Subcutaneous abdominal adipose tissue (tissue), 5 donors: ENCODE results near the gene HTR6.
"Not testable (repeated sequence)": the region's sequence is repeated elsewhere in the genome, so short reads cannot be mapped to it uniquely, and the experiment has no call there.

Source experiments
- H3K27ac ChIP-seq: one replicate; pipeline ENCODE4 v1.7.0; 2013; ENCODE audit warnings: low read depth, mild to moderate bottlenecking, inconsistent platforms, low read length, moderate library complexity
- H3K27me3 ChIP-seq, 5 donors: one replicate each; pipeline ENCODE4 v1.7.0; 2013; ENCODE audit warnings: low read length in 5 of 5, inconsistent platforms in 1 of 5; ENCODE audit not compliant: control insufficient read depth in 5 of 5, insufficient read depth in 4 of 5
- H3K36me3 ChIP-seq, 5 donors: one replicate each; pipeline ENCODE4 v1.7.0; 2013; ENCODE audit warnings: low read length in 5 of 5; ENCODE audit not compliant: control insufficient read depth in 5 of 5, insufficient read depth in 5 of 5
- H3K4me1 ChIP-seq, 5 donors: one replicate each; pipeline ENCODE4 v1.7.0; 2013; ENCODE audit warnings: low read length in 5 of 5, mild to moderate bottlenecking in 3 of 5, moderate library complexity in 1 of 5; ENCODE audit not compliant: control insufficient read depth in 5 of 5, insufficient read depth in 5 of 5
- H3K4me3 ChIP-seq, 5 donors: one replicate each; pipeline ENCODE4 v1.7.0; 2013; ENCODE audit warnings: low read length in 5 of 5, low read depth in 1 of 5
- H3K9ac ChIP-seq, 5 donors: one replicate each; pipeline ENCODE4 v1.7.0; 2013; ENCODE audit warnings: low read length in 5 of 5, mild to moderate bottlenecking in 4 of 5, moderate library complexity in 3 of 5
- H3K9me3 ChIP-seq, 5 donors: one replicate each; pipeline ENCODE4 v1.7.0; 2013; ENCODE audit warnings: low read length in 5 of 5; ENCODE audit not compliant: control insufficient read depth in 5 of 5
- donor health status: healthy.
- donor health status: healthy.
- donor health status: healthy.
- donor health status: healthy.
- donor health status: healthy.

HTR6 gene

GRCh38 chr1:19636065-19636464 lies 28.6 kb upstream of the HTR6 start:
- no peaks in the 10 kb centered on the region for H3K36me3 ChIP-seq
- H3K27me3 ChIP-seq, result no peaks in the 10 kb centered on the region
- H3K9me3 ChIP-seq, result no peaks in the 10 kb centered on the region
- H3K9ac ChIP-seq, result no peak overlapping the region
- H3K4me1 ChIP-seq, result peaks cover 0 to 10% (median 2%) of the 10 kb centered on the region in 5 donors
- H3K4me3 ChIP-seq, result no peak overlapping the region
- H3K27ac ChIP-seq, result peak overlapping the region; percentile 2

- not testable (repeated sequence) for H3K9ac ChIP-seq, H3K9me3 ChIP-seq, H3K27me3 ChIP-seq, H3K4me3 ChIP-seq, H3K36me3 ChIP-seq, H3K27ac ChIP-seq
- peaks cover 0 to 10% (median 2%) of the 10 kb centered on the region in 5 donors for H3K4me1 ChIP-seq
Measured at GRCh38 chr1:19636749-19637148, 27.9 kb upstream of the HTR6 start.

DNA sequence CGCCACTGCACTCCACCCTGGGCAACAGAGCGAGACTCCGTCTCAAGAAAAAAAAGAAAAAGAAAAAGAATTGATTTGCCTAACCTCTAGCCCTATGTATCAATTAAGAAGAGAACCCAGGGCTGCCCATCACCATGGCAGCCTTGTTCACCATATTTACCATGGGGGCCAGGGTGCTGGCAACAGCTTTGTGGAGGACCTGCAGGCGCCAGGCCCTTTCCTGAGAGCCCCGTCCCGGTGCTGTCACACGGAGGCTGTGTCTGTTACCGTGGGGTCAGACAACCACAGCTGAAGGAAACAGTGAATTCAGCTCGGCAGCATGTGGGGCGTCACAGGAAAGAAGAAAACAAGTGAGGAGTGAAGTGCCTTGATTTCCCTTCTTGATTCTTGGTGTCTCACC lies 27.1 kb upstream of the HTR6 start:
- Histone ChIP-seq H3K9me3 (no peaks in the 10 kb centered on the region), H3K4me1 (peaks cover 0 to 10% (median 2%) of the 10 kb centered on the region in 5 donors), H3K27ac (no peak overlapping the region), H3K9ac (no peak overlapping the region), H3K4me3 (no peak overlapping the region), H3K36me3 (no peaks in the 10 kb centered on the region), H3K27me3 (no peaks in the 10 kb centered on the region)

GRCh38 chr1:19639228-19639627 lies 25.4 kb upstream of the HTR6 start:
- H3K27ac ChIP-seq, H3K9me3 ChIP-seq, H3K27me3 ChIP-seq, H3K36me3 ChIP-seq, H3K9ac ChIP-seq, H3K4me3 ChIP-seq: not testable (repeated sequence)
- H3K4me1 ChIP-seq, result peaks cover 4 to 18% (median 10%) of the 10 kb centered on the region in 5 donors

DNA sequence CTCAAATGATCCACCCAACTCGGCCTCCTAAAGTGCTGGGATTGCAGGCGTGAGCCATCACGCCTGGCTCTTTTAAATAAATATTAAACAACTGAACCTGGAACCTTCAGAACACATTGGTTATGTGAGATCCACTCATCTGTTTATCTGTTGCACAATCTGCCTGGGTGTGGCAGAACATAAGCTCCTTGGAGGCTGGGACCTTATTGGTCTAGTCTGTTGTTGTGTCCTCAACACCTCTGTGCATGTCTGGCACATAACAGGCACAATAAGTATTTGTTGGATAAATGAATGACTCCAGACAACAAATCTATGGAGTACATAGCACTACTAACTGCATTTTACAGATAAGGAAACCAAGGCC lies 24.7 kb upstream of the HTR6 start:
- Histone ChIP-seq H3K9ac (no peak overlapping the region), H3K27me3 (no peaks in the 10 kb centered on the region), H3K36me3 (no peaks in the 10 kb centered on the region), H3K9me3 (no peaks in the 10 kb centered on the region), H3K4me1 (peaks cover 4 to 21% (median 13%) of the 10 kb centered on the region in 5 donors), H3K27ac (no peak overlapping the region), H3K4me3 (no peak overlapping the region)

- Histone ChIP-seq H3K9ac (no peak overlapping the region), H3K27me3 (no peaks in the 10 kb centered on the region), H3K4me1 (peaks cover 4 to 28% (median 20%) of the 10 kb centered on the region in 5 donors), H3K9me3 (no peaks in the 10 kb centered on the region), H3K36me3 (no peaks in the 10 kb centered on the region), H3K27ac (no peak overlapping the region), H3K4me3 (no peak overlapping the region)
Measured at GRCh38 chr1:19640363-19641316, 24.0 kb upstream of the HTR6 start.

GRCh38 chr1:19643121-19643520 lies 21.6 kb upstream of the HTR6 start:
- H3K9ac ChIP-seq, result peak overlapping the region; percentile 48 to 85 (median 78)
- H3K27me3 ChIP-seq, result no peaks in the 10 kb centered on the region
- peaks cover 7 to 47% (median 38%) of the 10 kb centered on the region in 5 donors for H3K4me1 ChIP-seq
- H3K9me3 ChIP-seq, result no peaks in the 10 kb centered on the region
- H3K27ac ChIP-seq, result peak overlapping the region; percentile 76
- peak overlapping the region; percentile 51 to 94 (median 67) for H3K4me3 ChIP-seq
- no peaks in the 10 kb centered on the region for H3K36me3 ChIP-seq

GRCh38 chr1:19643602-19644394 lies 20.9 kb upstream of the HTR6 start, which contains the start of gene NBL1:
NBL1 (plus strand) TSS chr1:19644311; CDS start chr1:19655031, 10,720 bp downstream.
- H3K27me3 ChIP-seq, result no peaks in the 10 kb centered on the region
- no peaks in the 10 kb centered on the region for H3K36me3 ChIP-seq
- peak within 1 kb of the TSS; percentile 94 for H3K27ac ChIP-seq
- H3K9ac ChIP-seq, result peak within 1 kb of the TSS; percentile 48 to 96 (median 89)
- no peaks in the 10 kb centered on the region for H3K9me3 ChIP-seq
- H3K4me3 ChIP-seq, result peak within 1 kb of the TSS; percentile 77 to 94 (median 94)
- H3K4me1 ChIP-seq, result peaks cover 7 to 51% (median 45%) of the 10 kb centered on the region in 5 donors

DNA sequence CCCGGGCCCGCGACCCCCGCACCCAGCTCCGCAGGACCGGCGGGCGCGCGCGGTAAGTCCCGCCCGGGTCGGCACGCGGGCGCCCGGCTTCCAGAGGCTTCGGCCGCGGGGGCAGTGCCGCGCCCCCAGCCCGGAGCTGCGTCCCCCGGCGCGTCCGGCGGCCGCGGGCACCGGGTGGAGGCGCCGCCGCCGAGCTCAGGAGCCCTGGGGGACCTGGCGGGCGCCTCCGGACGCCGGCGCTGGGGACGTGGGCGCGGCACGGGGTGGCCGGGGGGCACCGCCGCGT lies 20.3 kb upstream of the HTR6 start:
- Histone ChIP-seq H3K4me3 (peak overlapping the region in 4 of 5 donors; percentile 88 to 94 (median 94)), H3K4me1 (peaks cover 7 to 54% (median 47%) of the 10 kb centered on the region in 5 donors), H3K36me3 (no peaks in the 10 kb centered on the region), H3K9ac (peak overlapping the region in 4 of 5 donors; percentile 85 to 96 (median 92)), H3K27me3 (no peaks in the 10 kb centered on the region), H3K9me3 (no peaks in the 10 kb centered on the region), H3K27ac (peak overlapping the region; percentile 94)
